Measurements from ENCODE around the gene TMEM45B. TPM values are rescaled to one million over a fixed set of nuclear protein-coding genes. Genes with fewer than 3 reads are reported as not detected.

TMEM45B gene
- 28.2 and 34.0 TPM in 2 replicates for total RNA-seq (ENCODE audit: low replicate concordance)
- long read RNA-seq, transcript TMEM45B-201 (6 exons, 2,234 nt), result major isoform, 138 of 210 reads
- long read RNA-seq, partial matches to known transcripts, result 17 of 210 reads
- long read RNA-seq, other reads (novel, unspliced or antisense), result 52 of 210 reads

GRCh38 chr11:129815596-129816461, at the start of gene TMEM45B:
TMEM45B (plus strand) TSS chr11:129815848; CDS start chr11:129852483, 36,635 bp downstream.
- TF ChIP-seq CTCF (conservative IDR thresholded peaks at IDR 0.05), result no peak
- H3K4me1 Mint-ChIP-seq (ENCODE audit: unreplicated experiment), result peaks cover 4% of the 10 kb centered on the region
- no peaks in the 10 kb centered on the region for H3K9me3 Mint-ChIP-seq
- DNase-seq (ENCODE audit: extremely low spot score, unreplicated experiment), result no peak
- no peaks in the 10 kb centered on the region for H3K36me3 Mint-ChIP-seq
- peaks cover 77% of the 10 kb centered on the region for H3K27me3 Mint-ChIP-seq
- peak within 1 kb of the TSS; percentile 46 for H3K27ac Mint-ChIP-seq
- H3K4me3 Mint-ChIP-seq, result peak within 1 kb of the TSS; percentile 88

GRCh38 chr11:129766898-129767604, 48.6 kb upstream of the TMEM45B start:
- no peaks in the 10 kb centered on the region for H3K36me3 Mint-ChIP-seq
- H3K27ac Mint-ChIP-seq, result no peak overlapping the region
- peaks cover 6% of the 10 kb centered on the region for H3K9me3 Mint-ChIP-seq
- peak; percentile 76 for TF ChIP-seq CTCF (conservative IDR thresholded peaks at IDR 0.05)
- H3K4me1 Mint-ChIP-seq (ENCODE audit: unreplicated experiment), result peaks cover 5% of the 10 kb centered on the region
- peaks cover 4% of the 10 kb centered on the region for H3K27me3 Mint-ChIP-seq
- DNase-seq (ENCODE audit: extremely low spot score, unreplicated experiment), result no peak
- H3K4me3 Mint-ChIP-seq, result peak overlapping the region; percentile 64

- Mint-ChIP-seq H3K27ac (no peak overlapping the region), H3K4me1 (ENCODE audit: unreplicated experiment) (peaks cover 5% of the 10 kb centered on the region), H3K36me3 (no peaks in the 10 kb centered on the region), H3K27me3 (peaks cover 4% of the 10 kb centered on the region), H3K9me3 (peaks cover 6% of the 10 kb centered on the region), H3K4me3 (no peak overlapping the region)
- no peak for TF ChIP-seq CTCF (conservative IDR thresholded peaks at IDR 0.05)
- no peak for DNase-seq (ENCODE audit: extremely low spot score, unreplicated experiment)
Observed at GRCh38 chr11:129767827-129768226, 47.8 kb upstream of the TMEM45B start.

- Mint-ChIP-seq H3K4me3 (no peak overlapping the region), H3K36me3 (no peaks in the 10 kb centered on the region), H3K27ac (no peak overlapping the region), H3K4me1 (ENCODE audit: unreplicated experiment) (peaks cover 5% of the 10 kb centered on the region), H3K9me3 (peaks cover 6% of the 10 kb centered on the region), H3K27me3 (peaks cover 4% of the 10 kb centered on the region)
- no peak for DNase-seq (ENCODE audit: extremely low spot score, unreplicated experiment)
- no peak for TF ChIP-seq CTCF (conservative IDR thresholded peaks at IDR 0.05)
Observed at GRCh38 chr11:129768356-129768755, 47.3 kb upstream of the TMEM45B start.

GRCh38 chr11:129769059-129769458, 46.6 kb upstream of the TMEM45B start:
- no peaks in the 10 kb centered on the region for H3K36me3 Mint-ChIP-seq
- H3K4me1 Mint-ChIP-seq (ENCODE audit: unreplicated experiment), result peaks cover 5% of the 10 kb centered on the region
- no peak overlapping the region for H3K4me3 Mint-ChIP-seq
- peaks cover 5% of the 10 kb centered on the region for H3K9me3 Mint-ChIP-seq
- TF ChIP-seq CTCF (conservative IDR thresholded peaks at IDR 0.05), result no peak
- peaks cover 4% of the 10 kb centered on the region for H3K27me3 Mint-ChIP-seq
- no peak overlapping the region for H3K27ac Mint-ChIP-seq
- DNase-seq (ENCODE audit: extremely low spot score, unreplicated experiment), result no peak
